GM12892 (cell line): ENCODE measurements around the gene RPTOR.

ENCODE experiments used
- POLR2A ChIP-seq: IDR thresholded peaks from 2 replicates; pipeline ENCODE4 v1.6.1; 2011; ENCODE audit warnings: low read depth, low read length, control low read depth
- POLR2AphosphoS5 ChIP-seq: IDR thresholded peaks from 2 replicates; pipeline ENCODE4 v1.6.1; 2011; ENCODE audit warnings: low read depth, low read length, control low read depth
- TAF1 ChIP-seq: IDR thresholded peaks from 2 replicates; pipeline ENCODE4 v1.6.1; 2011; ENCODE audit warnings: low read depth, mild to moderate bottlenecking, control low read depth, low read length, borderline replicate concordance

DNA sequence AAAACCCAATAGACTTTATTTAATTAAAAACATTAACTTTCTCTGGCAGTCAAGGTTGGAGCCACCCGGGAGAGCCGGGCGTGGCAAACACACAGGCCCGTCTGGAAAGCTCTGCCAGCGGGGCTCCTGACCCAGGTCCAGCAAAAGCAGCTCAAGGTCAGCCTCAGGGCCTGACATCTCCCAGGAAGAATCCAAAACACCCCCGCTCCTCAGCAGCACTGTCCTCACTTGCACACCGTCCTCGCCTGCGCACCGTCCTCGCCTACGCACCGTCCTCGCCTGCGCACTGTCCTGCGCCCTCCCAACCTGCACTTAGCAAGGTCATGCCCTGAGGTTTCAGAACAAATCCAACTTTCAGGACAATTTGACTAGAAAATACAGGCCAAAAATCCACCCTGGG is 31.4 kb upstream of the RPTOR start:
- TF ChIP-seq POLR2A (no peak), POLR2AphosphoS5 (no peak), TAF1 (no peak)
